ENCODE data around the gene CD84.

Gene CD84

DNA sequence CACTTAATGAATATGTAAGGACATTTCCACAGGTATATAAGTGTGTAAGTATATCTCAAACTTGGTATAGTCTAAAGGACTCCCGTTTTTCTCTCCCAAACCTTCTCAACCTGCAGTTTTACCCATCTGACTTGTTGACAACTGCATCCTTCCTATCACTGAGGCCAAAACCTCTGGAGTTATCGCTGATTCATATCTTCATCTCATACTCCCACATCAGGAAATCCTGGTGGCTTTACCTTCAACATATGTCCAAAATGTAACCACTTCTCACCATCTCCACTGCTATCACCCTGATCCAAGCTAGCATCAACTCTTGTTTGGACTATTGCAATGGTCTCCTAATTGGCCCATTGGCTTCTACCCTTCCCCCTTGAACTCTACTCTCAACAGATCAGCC lies 86.7 kb downstream of the CD84 start:
- H3K9me2 ChIP-seq (replicated peaks; ENCODE audit: insufficient read depth, low read length), result no peaks in the 10 kb centered on the region
- H3F3A ChIP-seq (ENCODE audit: insufficient read depth), result peaks cover 16% of the 10 kb centered on the region
- no peak overlapping the region for H3K27ac ChIP-seq (ENCODE audit: low read depth, low read length)
- no peaks in the 10 kb centered on the region for H3K79me2 ChIP-seq (ENCODE audit: insufficient read depth, low read length)
- no peak overlapping the region for H3K4me2 ChIP-seq (ENCODE audit: low read depth, low read length, poor library complexity, severe bottlenecking)
- H3K4me3 ChIP-seq (ENCODE audit: insufficient read depth, low read length, poor library complexity, severe bottlenecking), result no peak overlapping the region
- H3K9me3 ChIP-seq (ENCODE audit: insufficient read depth, low read length), result no peaks in the 10 kb centered on the region
- TF ChIP-seq, protein P1, sequence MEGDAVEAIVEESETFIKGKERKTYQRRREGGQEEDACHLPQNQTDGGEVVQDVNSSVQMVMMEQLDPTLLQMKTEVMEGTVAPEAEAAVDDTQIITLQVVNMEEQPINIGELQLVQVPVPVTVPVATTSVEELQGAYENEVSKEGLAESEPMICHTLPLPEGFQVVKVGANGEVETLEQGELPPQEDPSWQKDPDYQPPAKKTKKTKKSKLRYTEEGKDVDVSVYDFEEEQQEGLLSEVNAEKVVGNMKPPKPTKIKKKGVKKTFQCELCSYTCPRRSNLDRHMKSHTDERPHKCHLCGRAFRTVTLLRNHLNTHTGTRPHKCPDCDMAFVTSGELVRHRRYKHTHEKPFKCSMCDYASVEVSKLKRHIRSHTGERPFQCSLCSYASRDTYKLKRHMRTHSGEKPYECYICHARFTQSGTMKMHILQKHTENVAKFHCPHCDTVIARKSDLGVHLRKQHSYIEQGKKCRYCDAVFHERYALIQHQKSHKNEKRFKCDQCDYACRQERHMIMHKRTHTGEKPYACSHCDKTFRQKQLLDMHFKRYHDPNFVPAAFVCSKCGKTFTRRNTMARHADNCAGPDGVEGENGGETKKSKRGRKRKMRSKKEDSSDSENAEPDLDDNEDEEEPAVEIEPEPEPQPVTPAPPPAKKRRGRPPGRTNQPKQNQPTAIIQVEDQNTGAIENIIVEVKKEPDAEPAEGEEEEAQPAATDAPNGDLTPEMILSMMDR (IDR thresholded peaks at IDR 0.05; ENCODE audit: insufficient read depth, low read length, poor library complexity, severe bottlenecking), result no peak
- no peak for TF ChIP-seq EZH2phosphoT487 (conservative IDR thresholded peaks at IDR 0.05; ENCODE audit: low read length)
- no peak overlapping the region for H3K9ac ChIP-seq (ENCODE audit: low read length)
- H3K36me3 ChIP-seq (ENCODE audit: low read length), result peaks cover 4% of the 10 kb centered on the region; the same call in 1 of the 2 replicates
- H3K27me3 ChIP-seq (ENCODE audit: low read length), result no peaks in the 10 kb centered on the region
- H4K20me1 ChIP-seq (ENCODE audit: low read depth, low read length), result no peaks in the 10 kb centered on the region
- H2AFZ ChIP-seq (ENCODE audit: low read depth, low read length, severe bottlenecking), result no peak overlapping the region

- H3K36me3 ChIP-seq (ENCODE audit: low read length), result peaks cover 6% of the 10 kb centered on the region
- H3K9ac ChIP-seq (ENCODE audit: low read length), result no peak overlapping the region
- peaks cover 17% of the 10 kb centered on the region for H3F3A ChIP-seq (ENCODE audit: insufficient read depth)
- H4K20me1 ChIP-seq (ENCODE audit: low read depth, low read length), result no peaks in the 10 kb centered on the region
- H3K9me2 ChIP-seq (replicated peaks; ENCODE audit: insufficient read depth, low read length), result no peaks in the 10 kb centered on the region
- H3K9me3 ChIP-seq (ENCODE audit: insufficient read depth, low read length), result no peaks in the 10 kb centered on the region
- no peaks in the 10 kb centered on the region for H3K27me3 ChIP-seq (ENCODE audit: low read length)
- no peak overlapping the region for H3K4me3 ChIP-seq (ENCODE audit: insufficient read depth, low read length, poor library complexity, severe bottlenecking)
- H3K4me2 ChIP-seq (ENCODE audit: low read depth, low read length, poor library complexity, severe bottlenecking), result no peak overlapping the region
- H3K79me2 ChIP-seq (ENCODE audit: insufficient read depth, low read length), result no peaks in the 10 kb centered on the region
- H3K27ac ChIP-seq (ENCODE audit: low read depth, low read length), result no peak overlapping the region; the same call in 1 of the 2 replicates
- no peak overlapping the region for H2AFZ ChIP-seq (ENCODE audit: low read depth, low read length, severe bottlenecking)
- no peak for TF ChIP-seq EZH2phosphoT487 (conservative IDR thresholded peaks at IDR 0.05; ENCODE audit: low read length)
- TF ChIP-seq, protein P1 (IDR thresholded peaks at IDR 0.05; ENCODE audit: insufficient read depth, low read length, poor library complexity, severe bottlenecking), result no peak
Observed at GRCh38 chr1:160491981-160492380, 87.3 kb downstream of the CD84 start.
